HG02938 (cell line): ENCODE data around the gene CYP2W1.
A peak's percentile ranks its signal among the peaks of the same experiment; 100 is the strongest.
"Not testable (repeated sequence)": the region's sequence is repeated elsewhere in the genome, so short reads cannot be mapped to it uniquely, and the experiment has no call there.

ENCODE experiments used
- ATAC-seq: cut with Tn5 transposase; IDR thresholded peaks from one replicate; pipeline ENCODE4 v1.9.1; 2021; ENCODE audit warnings: mild to moderate bottlenecking, moderate library complexity; ENCODE audit not compliant: unreplicated experiment

The CYP2W1 gene

DNA sequence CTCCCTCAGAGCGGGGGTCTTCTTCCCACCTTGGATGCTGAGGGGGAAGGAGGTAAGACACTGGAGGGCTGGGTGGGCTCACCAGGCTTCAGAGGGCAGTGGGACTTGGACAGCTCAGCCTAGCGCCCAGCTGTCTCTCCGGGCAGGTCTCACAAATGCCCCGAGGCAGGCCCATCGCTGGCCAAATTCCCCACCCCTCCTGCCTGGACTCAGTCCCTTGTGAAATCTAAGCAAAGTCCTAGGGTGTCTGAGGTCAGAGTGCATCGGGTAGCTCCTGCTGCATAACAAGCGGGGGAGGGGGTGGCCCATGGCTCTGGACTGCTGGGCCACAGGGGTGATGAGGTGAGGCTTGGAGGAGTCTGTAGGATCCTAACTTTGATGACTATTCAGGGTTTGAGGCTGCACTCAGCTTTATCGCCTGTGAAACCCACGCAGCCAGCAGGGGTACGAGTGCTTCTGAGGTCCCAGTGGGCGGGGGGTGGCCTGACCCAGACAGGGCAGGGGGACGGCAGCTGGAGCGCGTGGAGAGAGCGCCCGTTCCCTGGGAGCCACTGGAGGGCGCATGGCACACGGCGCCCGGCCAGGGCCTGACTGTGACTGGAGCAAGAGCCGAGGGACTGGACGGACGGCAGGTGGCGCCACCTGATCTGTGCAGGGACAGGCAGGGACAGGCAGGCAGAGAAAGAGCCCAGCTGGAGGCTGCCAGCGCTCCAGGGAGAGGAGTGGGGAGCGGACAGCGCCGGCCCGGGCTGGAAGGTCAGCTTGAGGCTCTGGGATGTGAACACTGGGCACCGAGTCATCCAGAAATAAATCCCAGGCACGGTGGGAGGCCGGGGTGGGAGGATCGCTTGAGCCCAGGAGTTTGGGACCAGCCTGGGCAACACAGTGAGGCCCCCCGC, 10.0 kb downstream of the CYP2W1 start:
- peak; percentile 83 for ATAC-seq

DNA sequence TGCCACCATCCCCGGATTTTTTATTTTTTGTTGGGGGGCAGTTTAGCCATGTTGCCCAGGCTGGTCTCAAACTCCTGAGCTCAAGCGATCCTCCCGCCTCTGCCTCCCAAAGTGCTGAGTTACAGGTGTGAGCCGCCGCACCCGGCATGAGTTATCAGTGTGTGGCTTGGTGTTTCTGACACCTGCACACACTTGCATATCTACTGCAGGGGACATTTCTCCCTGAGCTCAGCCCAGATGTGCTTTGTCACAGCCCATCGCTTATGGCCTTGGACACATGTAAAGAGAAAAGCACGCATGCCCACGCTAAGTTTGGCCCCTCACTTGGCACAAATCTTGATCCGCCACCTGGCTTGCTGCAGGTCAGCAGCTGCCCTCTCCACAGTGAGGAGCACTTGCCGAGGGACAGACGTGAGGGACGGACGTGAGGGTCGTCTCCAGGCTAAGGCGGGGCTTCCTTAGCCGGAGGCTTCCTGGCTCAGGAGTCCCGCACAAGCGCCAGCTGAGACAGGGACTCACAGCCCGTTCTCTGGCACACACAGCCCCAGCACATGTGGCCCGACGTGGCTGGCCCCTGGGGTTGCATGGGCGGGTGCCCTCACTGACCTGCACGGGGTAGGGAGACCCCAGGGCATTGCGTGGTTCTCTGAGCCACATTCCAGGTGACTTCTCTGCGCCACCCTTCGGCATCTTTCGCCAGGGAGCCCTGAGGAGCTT, 11.8 kb downstream of the CYP2W1 start:
- ATAC-seq: no peak

DNA sequence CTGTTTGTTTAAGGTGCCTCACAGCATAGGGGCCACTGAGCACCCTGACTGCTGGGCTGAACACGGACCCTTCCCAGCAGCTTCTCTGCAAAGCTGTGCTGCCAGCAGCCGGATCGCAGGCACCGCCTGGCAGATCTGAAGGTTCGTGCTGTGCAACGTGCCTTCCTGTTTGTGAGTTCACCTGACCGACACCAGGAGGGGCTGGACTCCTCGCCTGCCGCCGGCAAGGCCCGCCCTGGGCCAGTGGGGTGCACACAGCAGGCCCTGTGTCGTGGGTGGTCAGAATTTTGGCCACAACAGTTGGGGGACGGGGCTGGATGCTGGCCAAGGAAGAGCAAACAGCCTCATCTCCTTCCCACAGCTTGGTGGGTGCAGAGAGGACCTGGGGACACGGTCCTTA, 12.6 kb downstream of the CYP2W1 start:
- ATAC-seq: no peak

DNA sequence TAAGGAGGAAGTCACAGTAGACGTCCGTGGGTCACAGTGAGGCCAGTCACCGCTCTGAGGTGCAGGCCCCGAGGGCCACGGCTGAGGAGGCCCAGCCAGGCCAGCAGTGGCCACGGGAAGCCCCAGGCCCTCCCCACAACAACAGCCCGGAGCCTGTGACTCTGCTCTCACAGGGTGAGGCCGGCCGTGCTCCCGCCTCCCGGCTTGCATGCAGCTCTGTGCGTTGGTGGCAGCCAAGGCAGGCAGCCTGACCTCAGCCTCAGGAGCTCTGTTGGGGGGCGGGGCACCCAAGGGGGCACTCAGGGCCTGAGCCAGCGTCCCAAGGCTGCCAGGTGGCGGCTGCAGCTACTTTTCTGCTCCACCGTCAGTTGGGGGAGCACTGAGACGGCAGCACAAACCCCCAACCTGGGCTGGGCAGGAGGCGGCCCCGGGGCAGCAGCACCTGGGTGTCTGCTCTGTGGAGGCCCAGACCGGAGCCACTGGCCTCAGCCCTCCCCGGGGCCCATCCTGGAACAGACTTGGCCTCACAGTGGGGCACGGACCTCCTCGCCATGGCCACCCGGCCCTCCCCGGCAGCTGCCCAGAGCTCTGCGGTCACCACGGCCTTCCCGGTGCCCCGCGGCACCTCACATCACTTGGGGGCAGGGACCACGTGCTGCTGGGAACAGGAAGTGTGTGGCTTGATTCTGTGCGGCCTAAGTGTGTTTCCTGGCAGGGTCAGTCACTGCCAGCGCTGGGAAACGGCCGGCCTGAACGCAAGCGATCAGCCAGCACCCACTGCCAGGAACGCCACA, 13.3 kb downstream of the CYP2W1 start:
- ATAC-seq: no peak

DNA sequence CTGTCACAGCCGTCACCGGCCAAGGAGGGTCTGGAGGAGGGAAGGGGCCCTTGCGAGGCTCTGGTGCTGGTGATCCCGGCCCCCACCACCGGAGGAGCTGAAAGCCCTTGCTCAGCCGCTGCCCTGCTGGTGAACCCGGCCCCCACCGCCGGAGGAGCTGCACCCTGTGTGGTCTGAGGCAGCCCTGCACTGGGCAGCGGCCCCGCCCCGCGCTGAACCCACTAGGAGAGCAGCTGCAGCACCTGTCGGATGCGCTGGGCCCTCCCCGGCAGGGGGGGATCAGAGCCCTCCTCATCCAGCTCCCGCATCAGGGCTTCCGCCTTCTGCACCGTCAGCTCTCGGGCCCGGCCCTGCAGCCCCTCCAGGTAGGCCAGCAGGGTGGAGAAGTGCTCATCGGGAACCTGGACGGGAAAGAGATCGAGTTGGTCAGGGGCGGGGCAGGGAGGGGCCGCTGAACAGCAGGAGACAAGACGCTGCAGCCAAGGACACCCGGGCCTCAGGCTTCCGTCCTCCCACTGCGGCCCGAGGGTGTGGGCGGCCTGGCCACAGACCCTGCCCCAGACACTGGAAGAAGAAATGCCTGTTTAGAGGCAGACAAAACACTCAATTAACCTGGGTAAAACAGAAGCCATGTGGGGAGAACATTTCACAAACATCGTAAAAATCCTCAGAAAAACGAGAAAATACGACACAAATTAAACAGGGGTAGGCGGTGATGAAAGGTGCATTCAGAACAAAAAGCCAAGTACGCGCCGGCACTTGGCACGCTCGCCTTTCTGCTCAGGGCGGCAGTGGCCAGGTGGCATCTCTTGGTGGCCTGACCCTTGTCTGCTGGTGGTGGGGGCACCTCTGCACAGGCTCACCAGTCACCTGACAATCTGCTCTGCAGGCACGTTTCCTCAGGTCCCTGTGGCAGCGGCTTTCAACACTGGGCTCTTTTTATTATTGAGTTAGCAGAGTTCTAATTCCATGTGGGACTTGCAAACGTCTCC, 14.7 kb downstream of the CYP2W1 start:
- ATAC-seq: no peak

DNA sequence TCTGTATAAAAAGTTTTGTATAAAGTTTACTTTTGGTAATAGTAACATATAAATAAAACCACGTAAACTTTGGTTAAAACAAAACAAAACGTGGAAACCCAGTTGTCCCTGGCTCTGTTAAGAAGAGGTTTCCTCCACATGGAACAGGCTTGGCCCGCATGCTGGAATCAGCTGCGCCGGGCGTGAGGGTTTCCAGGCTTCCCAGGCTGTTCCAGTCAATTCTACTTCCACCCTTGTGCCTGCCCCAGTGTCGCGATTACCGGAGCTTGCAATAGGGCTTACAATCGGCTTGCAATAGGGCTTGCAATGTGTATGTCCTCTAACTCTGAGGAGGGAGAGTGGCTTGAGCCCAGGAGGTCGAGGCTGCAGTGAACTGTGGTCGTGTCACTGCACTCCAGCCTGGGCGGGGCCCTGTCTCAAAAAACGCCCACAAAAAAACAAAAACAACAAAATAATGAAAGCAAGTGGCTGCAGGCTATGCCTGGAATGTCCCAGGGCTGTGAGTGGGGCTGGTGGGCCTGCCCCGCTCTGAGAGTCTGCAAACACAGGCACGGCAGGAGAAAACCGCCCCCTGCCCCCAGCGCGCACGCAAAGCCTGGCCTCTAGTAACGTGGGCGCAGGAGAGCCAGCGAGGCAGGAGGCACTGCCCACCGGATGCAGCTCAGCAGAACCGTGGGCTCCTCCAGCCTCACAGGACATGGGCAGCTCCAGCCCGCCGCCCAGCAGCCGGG, 16.3 kb downstream of the CYP2W1 start:
- ATAC-seq: no peak

DNA sequence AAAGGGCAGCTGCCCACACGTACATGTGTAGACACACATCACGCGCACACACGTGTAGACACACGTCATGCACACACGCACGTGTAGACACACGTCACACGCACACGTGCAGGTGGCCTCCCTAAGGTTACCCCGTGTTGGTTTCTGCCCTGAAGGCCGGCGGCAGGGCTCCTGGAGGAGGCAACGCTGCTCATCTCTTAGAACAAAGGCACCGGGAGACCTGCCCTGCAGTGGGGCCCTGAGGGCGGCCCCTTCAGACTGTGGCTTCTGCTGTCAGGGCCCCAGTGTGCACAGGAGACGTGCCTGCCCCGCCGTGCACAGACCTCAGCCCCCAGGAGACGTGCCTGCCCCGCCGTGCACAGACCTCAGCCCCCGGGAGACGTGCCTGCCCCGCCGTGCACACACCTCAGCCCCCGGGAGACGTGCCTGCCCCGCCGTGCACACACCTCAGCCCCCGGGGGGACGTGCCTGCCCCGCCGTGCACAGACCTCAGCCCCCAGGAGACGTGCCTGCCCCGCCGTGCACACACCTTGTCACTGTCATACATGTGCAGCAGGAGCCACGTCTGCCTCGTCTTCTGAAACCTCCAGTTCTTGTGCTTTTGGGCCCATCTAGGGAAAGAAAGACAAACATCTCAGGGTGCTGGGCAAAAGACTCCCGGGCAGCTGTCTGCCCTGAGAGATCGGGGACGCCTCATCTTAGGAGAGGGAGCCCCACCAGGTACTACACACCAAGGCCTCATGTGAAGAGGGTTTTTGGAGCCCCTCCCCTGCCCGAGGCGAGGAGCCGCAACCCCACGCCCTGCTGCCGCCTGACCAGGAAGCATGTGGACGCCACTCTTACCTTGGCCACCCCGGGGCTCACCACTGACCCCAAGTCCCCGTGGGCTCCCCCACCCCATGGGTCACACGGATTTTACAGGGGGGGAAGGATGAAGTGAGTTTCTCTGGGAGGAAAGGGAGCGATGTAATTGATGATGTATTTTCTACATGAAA, 17.3 kb downstream of the CYP2W1 start:
- no peak for ATAC-seq

DNA sequence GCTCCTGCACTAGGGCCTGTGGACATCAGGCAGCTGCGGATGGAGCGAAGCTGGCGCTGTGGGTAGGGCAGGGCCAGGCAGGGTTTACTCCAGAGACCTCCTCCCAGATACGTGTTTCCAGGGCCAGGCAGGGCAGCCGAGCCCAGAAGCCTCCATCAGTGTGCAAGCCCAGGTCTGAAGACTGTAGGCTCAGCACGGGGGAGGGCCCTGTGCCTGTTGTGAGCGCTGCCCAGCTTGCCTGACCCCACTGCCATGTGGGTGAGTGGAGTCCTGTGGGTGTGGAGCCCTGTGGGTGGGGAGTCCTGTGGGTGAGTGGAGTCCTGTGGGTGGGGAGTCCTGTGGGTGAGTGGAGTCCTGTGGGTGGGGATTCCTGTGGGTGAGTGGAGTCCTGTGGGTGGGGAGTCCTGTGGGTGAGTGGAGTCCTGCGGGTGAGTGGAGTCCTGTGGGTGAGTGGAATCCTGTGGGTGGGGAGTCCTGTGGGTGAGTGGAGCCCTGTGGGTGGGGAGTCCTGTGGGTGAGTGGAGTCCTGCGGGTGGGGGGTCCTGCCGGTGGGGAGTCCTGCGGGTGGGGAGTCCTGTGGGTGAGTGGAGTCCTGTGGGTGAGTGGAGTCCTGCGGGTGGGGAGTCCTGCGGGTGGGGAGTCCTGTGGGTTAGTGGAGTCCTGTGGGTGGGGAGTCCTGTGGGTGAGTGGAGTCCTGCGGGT, 18.2 kb downstream of the CYP2W1 start:
- ATAC-seq: not testable (repeated sequence)

DNA sequence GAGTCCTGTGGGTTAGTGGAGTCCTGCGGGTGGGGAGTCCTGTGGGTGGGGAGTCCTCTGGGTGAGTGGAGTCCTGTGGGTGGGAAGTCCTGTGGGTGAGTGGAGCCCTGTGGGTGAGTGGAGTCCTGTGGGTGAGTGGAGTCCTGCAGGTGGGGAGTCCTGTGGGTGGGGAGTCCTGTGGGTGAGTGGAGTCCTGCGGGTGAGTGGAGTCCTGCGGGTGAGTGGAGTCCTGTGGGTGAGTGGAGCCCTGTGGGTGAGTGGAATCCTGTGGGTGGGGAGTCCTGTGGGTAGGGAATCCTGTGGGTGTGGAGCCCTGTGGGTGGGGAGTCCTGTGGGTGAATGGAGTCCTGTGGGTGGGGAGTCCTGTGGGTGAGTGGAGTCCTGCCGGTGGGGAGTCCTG, 19.0 kb downstream of the CYP2W1 start:
- not testable (repeated sequence) for ATAC-seq

DNA sequence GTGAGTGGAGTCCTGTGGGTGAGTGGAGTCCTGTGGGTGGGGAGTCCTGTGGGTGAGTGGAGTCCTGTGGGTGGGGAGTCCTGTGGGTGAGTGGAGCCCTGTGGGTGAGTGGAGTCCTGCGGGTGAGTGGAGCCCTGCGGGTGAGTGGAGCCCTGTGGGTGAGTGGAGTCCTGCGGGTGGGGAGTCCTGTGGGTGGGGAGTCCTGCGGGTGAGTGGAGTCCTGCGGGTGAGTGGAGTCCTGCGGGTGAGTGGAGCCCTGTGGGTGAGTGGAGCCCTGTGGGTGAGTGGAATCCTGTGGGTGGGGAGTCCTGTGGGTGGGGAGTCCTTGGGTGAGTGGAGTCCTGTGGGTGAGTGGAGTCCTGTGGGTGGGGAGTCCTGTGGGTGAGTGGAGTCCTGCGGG, 19.5 kb downstream of the CYP2W1 start:
- ATAC-seq: not testable (repeated sequence)

DNA sequence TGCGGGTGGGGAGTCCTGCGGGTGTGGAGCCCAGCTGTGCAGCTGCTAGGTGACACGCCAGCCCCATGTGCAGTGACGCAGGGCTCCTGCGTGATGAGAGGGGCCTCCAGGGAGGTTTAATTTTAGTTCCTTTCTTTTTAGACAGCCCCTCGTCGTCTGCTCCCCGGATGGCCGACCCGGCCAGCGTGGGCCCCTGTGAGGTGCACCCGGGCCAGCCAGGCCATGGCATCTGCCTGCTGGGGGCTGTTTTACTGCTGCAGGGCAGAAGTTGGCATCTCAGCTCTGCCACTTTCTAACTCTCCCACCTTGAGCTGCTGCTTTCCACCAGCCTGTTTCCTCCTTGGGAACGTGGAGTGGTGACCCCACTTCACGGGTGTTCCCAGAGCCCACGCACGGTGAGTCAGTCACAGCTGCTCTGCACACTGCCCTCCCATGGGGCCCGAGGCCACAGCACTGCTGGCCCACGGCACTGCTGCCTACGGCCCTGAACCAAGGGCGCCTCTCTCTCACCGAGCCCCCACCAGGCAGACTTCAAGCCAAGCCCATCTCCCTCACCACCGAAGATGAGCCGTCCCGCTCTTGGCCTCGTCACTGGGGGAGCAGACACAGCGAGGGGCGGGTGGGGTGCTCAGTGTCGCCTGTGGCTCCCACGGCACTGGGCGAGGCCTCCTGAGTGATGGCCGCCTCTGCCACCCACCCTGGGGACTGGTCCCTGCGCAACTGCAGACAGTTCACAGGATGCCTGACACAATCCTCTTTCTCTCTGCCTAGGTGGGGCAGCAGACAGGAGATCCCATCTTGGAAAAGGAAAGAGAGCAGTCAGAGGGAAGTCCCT, 21.3 kb downstream of the CYP2W1 start:
- ATAC-seq: no peak

DNA sequence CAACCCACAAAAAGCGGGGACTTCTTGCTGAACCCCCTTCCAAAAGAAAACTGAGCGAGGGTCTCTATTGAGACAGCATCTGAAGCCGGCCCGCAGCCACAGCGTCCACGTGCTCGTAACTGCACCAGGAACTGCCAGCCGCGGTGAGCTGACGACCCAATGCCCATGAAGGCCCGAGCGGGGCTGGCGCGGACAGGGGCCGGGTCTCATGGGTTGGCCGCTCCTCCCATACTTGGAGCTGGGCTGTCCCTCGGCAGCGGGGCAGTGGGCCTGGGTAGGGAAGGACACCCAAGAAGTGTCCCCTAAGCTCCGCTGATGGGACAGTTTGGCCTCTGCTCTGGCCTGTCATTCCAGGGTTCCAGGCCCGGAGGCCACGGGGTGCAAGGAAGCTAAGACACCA, 22.3 kb downstream of the CYP2W1 start:
- no peak for ATAC-seq

DNA sequence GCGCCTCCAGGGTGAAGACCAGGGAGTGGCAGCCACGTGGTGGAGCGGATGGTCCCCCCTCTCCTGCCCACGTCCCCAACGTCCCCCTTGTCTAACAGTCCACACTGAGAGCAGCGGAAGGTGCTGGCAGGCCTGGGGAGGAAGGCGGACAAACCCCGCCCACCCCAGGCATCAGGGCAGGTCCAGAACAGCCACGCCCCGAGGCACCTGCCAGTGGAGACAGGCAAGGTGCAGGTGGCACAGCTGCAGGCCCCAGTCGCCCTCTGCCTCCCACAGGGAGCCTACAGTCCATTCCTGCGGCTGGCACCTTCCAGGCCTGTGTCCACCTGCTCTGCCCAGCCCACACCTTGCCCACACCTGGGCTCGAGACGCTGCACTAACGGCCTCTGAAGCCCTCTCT, 24.9 kb downstream of the CYP2W1 start:
- no peak for ATAC-seq

DNA sequence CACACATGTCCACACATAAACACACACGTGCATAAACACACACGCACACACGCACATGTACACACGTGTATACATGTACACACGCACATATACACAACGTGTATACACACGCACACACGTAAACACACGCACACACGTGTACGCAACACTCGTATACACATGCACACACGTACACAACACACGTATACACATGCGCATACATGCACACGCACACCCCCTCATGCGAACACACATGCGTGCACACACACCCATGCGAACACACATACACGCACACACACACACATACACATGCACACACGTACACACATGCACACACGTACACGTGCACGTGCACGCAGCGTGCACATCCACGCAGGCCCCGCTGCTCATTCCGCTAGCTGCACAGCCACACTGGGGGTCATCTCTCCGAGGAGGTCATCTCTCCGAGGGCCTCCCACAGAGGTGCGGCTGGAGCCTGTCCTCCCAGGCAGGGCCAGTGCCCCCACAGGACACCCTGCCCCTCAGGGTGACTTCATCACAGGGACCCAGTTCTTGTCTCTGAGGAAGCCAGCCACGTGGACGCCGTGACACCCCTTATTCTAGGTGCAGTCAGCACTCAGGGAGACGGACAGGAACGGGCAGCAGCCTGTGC, 25.9 kb downstream of the CYP2W1 start:
- no peak for ATAC-seq

DNA sequence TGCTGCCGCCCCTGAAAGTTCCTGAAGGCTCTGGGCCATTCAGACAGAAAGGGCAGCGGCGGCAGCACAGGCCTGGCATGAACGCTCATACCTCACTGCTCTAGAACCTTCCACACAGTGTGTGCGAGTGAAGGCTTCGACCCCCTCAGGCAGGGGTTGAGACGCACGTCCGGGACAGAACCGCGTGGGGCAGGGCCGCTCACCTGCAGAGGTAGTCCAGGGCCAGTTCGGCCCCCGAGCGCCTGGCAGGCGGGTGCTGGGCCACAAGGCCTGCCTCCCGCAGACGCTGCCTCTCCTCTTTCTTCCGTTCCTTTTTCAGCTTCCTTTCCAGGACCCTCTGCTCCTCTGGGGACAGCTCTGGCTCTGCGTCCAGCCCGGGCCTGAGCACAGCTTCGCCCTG, 26.8 kb downstream of the CYP2W1 start:
- no peak for ATAC-seq

DNA sequence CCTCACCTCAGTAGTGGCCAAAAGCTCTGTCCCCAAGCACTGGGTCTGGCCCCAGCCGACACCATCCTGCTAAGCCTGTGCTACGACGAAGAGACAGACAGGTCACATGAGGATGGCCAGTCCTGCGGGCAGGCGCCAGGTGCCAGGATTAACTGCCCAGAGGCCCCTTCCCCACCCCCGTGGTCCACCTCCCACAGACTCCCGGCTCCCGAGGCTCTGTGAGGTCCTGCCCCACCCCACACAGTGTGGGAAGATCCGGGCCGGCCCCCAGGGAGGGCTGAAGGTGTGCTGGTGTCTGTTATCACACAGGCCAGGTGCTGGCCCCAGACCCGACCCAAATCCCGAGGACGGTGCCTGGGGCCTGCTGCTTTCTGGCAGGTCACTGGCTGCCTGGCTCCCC, 27.2 kb downstream of the CYP2W1 start:
- no peak for ATAC-seq
